SK-N-SH (cell line): ENCODE results near the gene CD3G. TPM values are rescaled to one million over a fixed set of nuclear protein-coding genes. Genes with fewer than 3 reads are reported as not detected.

Source experiments
- CTCF ChIA-PET: fragments of 300-600, 350-600 bp; formaldehyde crosslinking; extraction: SDS; loops from one replicate; lab custom pipeline; 2021; lab: Yijun Ruan, JAX
- POLR2A ChIA-PET: fragments of 350-600 bp; sonication (Branson Sonifier 250); formaldehyde crosslinking; extraction: SDS; loops from one replicate; lab custom pipeline; 2020; ENCODE audit warnings: antibody characterized with exemption, inconsistent platforms; lab: Yijun Ruan, JAX
- DNase-seq: peaks from one replicate; pipeline ENCODE4 v3.0.0; 2012
- H2AFZ ChIP-seq: fragments of 200-600 bp; sonication (generic); 2 replicates; pipeline ENCODE4 v1.8.1; 2016; ENCODE audit warnings: antibody characterized with exemption, mild to moderate bottlenecking, low read depth
- H3F3A ChIP-seq: fragments of 200-600 bp; sonication (generic); replicated peaks from 2 replicates; pipeline ENCODE3; 2016; ENCODE audit warnings: antibody characterized with exemption, mild to moderate bottlenecking; ENCODE audit not compliant: insufficient read depth
- H3K27ac ChIP-seq, 2 experiments: fragments of 200-500 bp in 1 of 2; fragments of 200-600 bp in 1 of 2; sonication (Bioruptor generic) in 1 of 2; sonication (generic), shearing (Covaris generic) in 1 of 2; 2 replicates each; pipeline versions ENCODE4 v1.5.1 to v1.6.1; 2014 to 2016; ENCODE audit warnings: low read depth in 2 of 2, inconsistent platforms in 1 of 2, low read length in 1 of 2, mild to moderate bottlenecking in 1 of 2, mixed read lengths in 1 of 2
- H3K27me3 ChIP-seq: fragments of 200-600 bp; sonication (generic), shearing (Covaris generic); 2 replicates; pipeline ENCODE4 v1.6.1; 2016; ENCODE audit warnings: mixed run types; ENCODE audit not compliant: insufficient read depth
- H3K36me3 ChIP-seq, 2 experiments: fragments of 200-500 bp in 1 of 2; fragments of 200-600 bp in 1 of 2; sonication (Bioruptor generic) in 1 of 2; sonication (generic) in 1 of 2; replicated peaks in 1 of 2; 2 replicates each; pipeline versions ENCODE3 to v1.5.1; 2014 to 2016; ENCODE audit warnings: low read length in 1 of 2, mild to moderate bottlenecking in 1 of 2; ENCODE audit not compliant: insufficient read depth in 2 of 2, control insufficient read depth in 1 of 2
- H3K4me1 ChIP-seq, 2 experiments: fragments of 200-500 bp in 1 of 2; fragments of 200-600 bp in 1 of 2; sonication (Bioruptor generic) in 1 of 2; sonication (generic), shearing (Covaris generic) in 1 of 2; 2 replicates each; pipeline versions ENCODE4 v1.5.1 to v1.6.1; 2014 to 2016; ENCODE audit warnings: low read depth in 1 of 2, low read length in 1 of 2, mixed run types in 1 of 2; ENCODE audit not compliant: insufficient read depth in 2 of 2, control insufficient read depth in 1 of 2
- H3K4me2 ChIP-seq: fragments of 200-600 bp; sonication (generic), shearing (Covaris generic); 2 replicates; pipeline ENCODE4 v1.6.1; 2017; ENCODE audit warnings: mixed run types
- H3K4me3 ChIP-seq, 2 experiments: fragments of 200-500 bp in 1 of 2; fragments of 200-600 bp in 1 of 2; sonication (Bioruptor generic) in 1 of 2; sonication (generic), shearing (Covaris generic) in 1 of 2; 2 replicates each; pipeline versions ENCODE4 v1.5.1 to v1.8.1; 2014 to 2016; ENCODE audit warnings: low read depth in 2 of 2, inconsistent platforms in 1 of 2, low read length in 1 of 2, mild to moderate bottlenecking in 1 of 2, mixed read lengths in 1 of 2, moderate library complexity in 1 of 2
- H3K79me2 ChIP-seq: fragments of 200-600 bp; sonication (generic); 2 replicates; pipeline ENCODE4 v1.8.1; 2017; ENCODE audit warnings: mild to moderate bottlenecking; ENCODE audit not compliant: insufficient read depth
- H3K9ac ChIP-seq: fragments of 200-600 bp; sonication (generic); 2 replicates; pipeline ENCODE4 v1.6.1; 2017; ENCODE audit warnings: mixed run types
- H3K9me2 ChIP-seq: fragments of 200-600 bp; sonication (generic); 2 replicates; pipeline ENCODE4 v1.6.1; 2017; ENCODE audit warnings: mixed run types
- H3K9me3 ChIP-seq: fragments of 200-600 bp; sonication (generic); 2 replicates; pipeline ENCODE4 v1.6.1; 2017; ENCODE audit warnings: mixed run types, mild to moderate bottlenecking, moderate library complexity
- H4K20me1 ChIP-seq: fragments of 200-600 bp; sonication (generic); 2 replicates; pipeline ENCODE4 v1.6.1; 2017; ENCODE audit warnings: mild to moderate bottlenecking, mixed run types; ENCODE audit not compliant: insufficient read depth
- CHD2 ChIP-seq: fragments of 150-350 bp; IDR thresholded peaks from 2 replicates; pipeline ENCODE4 v1.6.1; 2018; ENCODE audit warnings: low read length; ENCODE audit not compliant: partially characterized antibody
- CTCF ChIP-seq: fragments of 200-600 bp; sonication (generic); IDR thresholded peaks from 2 replicates; pipeline ENCODE4 v1.6.1; 2017; ENCODE audit warnings: antibody characterized with exemption, mild to moderate bottlenecking, moderate library complexity
- ELF1 ChIP-seq: IDR thresholded peaks from 2 replicates; pipeline ENCODE4 v1.4.0; 2012
- EP300 ChIP-seq, 2 experiments: IDR thresholded peaks; 2 replicates each; pipeline versions ENCODE4 v1.4.0 to v1.6.1; 2012; ENCODE audit warnings: borderline replicate concordance in 1 of 2, low read depth in 1 of 2, low read length in 1 of 2
- FOSL2 ChIP-seq: IDR thresholded peaks from 2 replicates; pipeline ENCODE4 v1.4.0; 2012; ENCODE audit warnings: low read depth, mild to moderate bottlenecking, moderate library complexity, borderline replicate concordance
- FOXJ3 ChIP-seq: sonication (generic); formaldehyde crosslinking; IDR thresholded peaks from 2 replicates; pipeline ENCODE4 v1.5.1; 2020; ENCODE audit warnings: mild to moderate bottlenecking, missing genetic modification reagents
- FOXM1 ChIP-seq: IDR thresholded peaks from 2 replicates; pipeline ENCODE4 v1.4.0; 2012; ENCODE audit warnings: low read depth, mild to moderate bottlenecking
- GABPA ChIP-seq: IDR thresholded peaks from 2 replicates; pipeline ENCODE4 v1.4.0; 2012; ENCODE audit warnings: low read depth, mild to moderate bottlenecking
- MEF2A ChIP-seq: IDR thresholded peaks from 2 replicates; pipeline ENCODE4 v1.4.0; 2012; ENCODE audit warnings: low read depth, borderline replicate concordance
- NRF1 ChIP-seq: IDR thresholded peaks from 2 replicates; pipeline ENCODE4 v1.6.1; 2012; ENCODE audit warnings: low read depth, mild to moderate bottlenecking, low read length
- POLR2AphosphoS5 ChIP-seq: IDR thresholded peaks from 2 replicates; pipeline ENCODE4 v1.6.1; 2012; ENCODE audit warnings: low read depth, low read length
- RCOR1 ChIP-seq: fragments of 150-350 bp; IDR thresholded peaks from 2 replicates; pipeline ENCODE4 v1.6.1; 2017; ENCODE audit warnings: antibody characterized with exemption, low read length
- RFX5 ChIP-seq: IDR thresholded peaks from 2 replicates; pipeline ENCODE4 v1.6.1; 2012; ENCODE audit warnings: mild to moderate bottlenecking, improper control_type of control experiment, low read length
- RXRA ChIP-seq: IDR thresholded peaks from 2 replicates; pipeline ENCODE4 v1.4.0; 2012; ENCODE audit warnings: low read depth, mild to moderate bottlenecking, borderline replicate concordance
- SMC3 ChIP-seq: IDR thresholded peaks from 2 replicates; pipeline ENCODE4 v1.6.1; 2012; ENCODE audit warnings: low read depth, low read length, improper control_type of control experiment
- TAF1 ChIP-seq: IDR thresholded peaks from 2 replicates; pipeline ENCODE4 v1.6.1; 2012; ENCODE audit warnings: low read depth, mild to moderate bottlenecking, low read length, moderate library complexity, borderline replicate concordance
- TEAD4 ChIP-seq: IDR thresholded peaks from 2 replicates; pipeline ENCODE4 v1.4.0; 2012; ENCODE audit warnings: mild to moderate bottlenecking, borderline replicate concordance; ENCODE audit not compliant: insufficient read depth
- WGBS: methylation state at CpG from one replicate; pipeline ENCODE4 v1.1.6; 2017; ENCODE audit warnings: low lambda C conversion rate; 5-methylcytosine and 5-hydroxymethylcytosine counted together
- polyA plus RNA-seq, 3 experiments: library from polyadenylated mRNA; depleted of rRNA; stranded (reverse); fragments of >200 nt; gene quantifications; 2 replicates each; pipeline ENCODE4 v1.2.3, GENCODE V29; 2012
- TF ChIP-seq, protein P1 (sequence below): fragments of 150-350 bp; IDR thresholded peaks from 2 replicates; pipeline ENCODE4 v1.6.1; 2017; ENCODE audit warnings: antibody characterized with exemption, low read length, low read depth, borderline replicate concordance
- TF ChIP-seq, protein P2 (sequence below): IDR thresholded peaks from 2 replicates; pipeline ENCODE4; 2012

The CD3G gene
- polyA plus RNA-seq, 1 of the 3 experiments (the other 2 are of a cell fraction) = not detected

DNA sequence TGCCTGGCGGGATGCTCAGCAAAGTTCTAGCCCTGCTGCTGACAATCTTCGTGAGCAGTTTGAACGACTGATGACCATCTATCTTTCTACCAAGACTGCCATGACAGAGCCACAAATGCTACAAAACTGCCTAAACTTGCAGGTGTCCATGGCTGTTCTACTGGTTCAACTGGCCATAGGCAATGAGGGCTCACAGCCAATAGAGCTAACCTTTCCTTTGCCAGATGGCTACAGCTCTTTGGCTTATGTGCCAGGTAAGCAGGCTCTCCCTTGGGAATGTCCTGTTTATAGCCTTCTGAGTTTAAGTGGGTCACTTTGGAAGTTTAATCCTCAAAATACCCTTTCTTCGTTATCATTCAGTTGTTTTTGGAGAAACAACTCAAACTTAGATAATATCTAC lies 35.4 kb downstream of the CD3G start:
- H3K9me3 ChIP-seq = no peaks in the 10 kb centered on the region
- no peaks in the 10 kb centered on the region for H3K79me2 ChIP-seq
- no peaks in the 10 kb centered on the region for H3K9me2 ChIP-seq
- no peak overlapping the region for H3K27ac ChIP-seq
- no peak for TF ChIP-seq RCOR1
- TF ChIP-seq RFX5 = no peak
- TF ChIP-seq FOSL2 = no peak
- TF ChIP-seq, protein P1, sequence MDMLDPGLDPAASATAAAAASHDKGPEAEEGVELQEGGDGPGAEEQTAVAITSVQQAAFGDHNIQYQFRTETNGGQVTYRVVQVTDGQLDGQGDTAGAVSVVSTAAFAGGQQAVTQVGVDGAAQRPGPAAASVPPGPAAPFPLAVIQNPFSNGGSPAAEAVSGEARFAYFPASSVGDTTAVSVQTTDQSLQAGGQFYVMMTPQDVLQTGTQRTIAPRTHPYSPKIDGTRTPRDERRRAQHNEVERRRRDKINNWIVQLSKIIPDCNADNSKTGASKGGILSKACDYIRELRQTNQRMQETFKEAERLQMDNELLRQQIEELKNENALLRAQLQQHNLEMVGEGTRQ = no peak
- TF ChIP-seq FOXM1 = no peak
- no peak for TF ChIP-seq POLR2AphosphoS5
- no peak for TF ChIP-seq NRF1
- TF ChIP-seq ELF1 = no peak
- no peak for TF ChIP-seq CHD2
- TF ChIP-seq SMC3 = no peak
- TF ChIP-seq CTCF = no peak
- no peak for TF ChIP-seq TEAD4
- TF ChIP-seq MEF2A = no peak
- TF ChIP-seq, protein P2, sequence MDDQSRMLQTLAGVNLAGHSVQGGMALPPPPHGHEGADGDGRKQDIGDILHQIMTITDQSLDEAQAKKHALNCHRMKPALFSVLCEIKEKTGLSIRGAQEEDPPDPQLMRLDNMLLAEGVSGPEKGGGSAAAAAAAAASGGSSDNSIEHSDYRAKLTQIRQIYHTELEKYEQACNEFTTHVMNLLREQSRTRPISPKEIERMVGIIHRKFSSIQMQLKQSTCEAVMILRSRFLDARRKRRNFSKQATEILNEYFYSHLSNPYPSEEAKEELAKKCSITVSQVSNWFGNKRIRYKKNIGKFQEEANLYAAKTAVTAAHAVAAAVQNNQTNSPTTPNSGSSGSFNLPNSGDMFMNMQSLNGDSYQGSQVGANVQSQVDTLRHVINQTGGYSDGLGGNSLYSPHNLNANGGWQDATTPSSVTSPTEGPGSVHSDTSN = no peak
- no peak for TF ChIP-seq TAF1
- no peak for TF ChIP-seq FOXJ3
- no peak for TF ChIP-seq GABPA
- TF ChIP-seq RXRA = no peak
- no peak for TF ChIP-seq EP300 (IDR thresholded peaks at IDR 0.05; ENCODE audit: borderline replicate concordance in 1 of 2, low read depth in 1 of 2, low read length in 1 of 2)
- H4K20me1 ChIP-seq = no peaks in the 10 kb centered on the region
- 92% methylated on average over 4 of the region's 4 CpGs for WGBS
- no peaks in the 10 kb centered on the region for H3K4me1 ChIP-seq
- H3K9ac ChIP-seq = no peak overlapping the region
- H3K4me2 ChIP-seq = no peak overlapping the region
- CTCF ChIA-PET = no interaction called here
- no peak overlapping the region for H2AFZ ChIP-seq
- no peaks in the 10 kb centered on the region for H3F3A ChIP-seq
- POLR2A ChIA-PET = no interaction called here
- peaks cover 66 to 75% of the 10 kb centered on the region in 2 experiments for H3K36me3 ChIP-seq
- no peaks in the 10 kb centered on the region for H3K27me3 ChIP-seq
- no peak for DNase-seq
- no peak overlapping the region for H3K4me3 ChIP-seq
